GM21423 (cell line): ENCODE data around the gene BMS1.
"Not testable (repeated sequence)": the region's sequence is repeated elsewhere in the genome, so short reads cannot be mapped to it uniquely, and the experiment has no call there.

Experiments
- ATAC-seq: cut with Tn5 transposase; IDR thresholded peaks from one replicate; pipeline ENCODE4 v1.9.1; 2021; ENCODE audit warnings: mild to moderate bottlenecking, moderate library complexity; ENCODE audit not compliant: unreplicated experiment

Gene BMS1

GRCh38 chr10:42862801-42863200, 80.2 kb downstream of the BMS1 start:
- not testable (repeated sequence) for ATAC-seq

- ATAC-seq = no peak
Measured at GRCh38 chr10:42864575-42864974, 82.0 kb downstream of the BMS1 start.

DNA sequence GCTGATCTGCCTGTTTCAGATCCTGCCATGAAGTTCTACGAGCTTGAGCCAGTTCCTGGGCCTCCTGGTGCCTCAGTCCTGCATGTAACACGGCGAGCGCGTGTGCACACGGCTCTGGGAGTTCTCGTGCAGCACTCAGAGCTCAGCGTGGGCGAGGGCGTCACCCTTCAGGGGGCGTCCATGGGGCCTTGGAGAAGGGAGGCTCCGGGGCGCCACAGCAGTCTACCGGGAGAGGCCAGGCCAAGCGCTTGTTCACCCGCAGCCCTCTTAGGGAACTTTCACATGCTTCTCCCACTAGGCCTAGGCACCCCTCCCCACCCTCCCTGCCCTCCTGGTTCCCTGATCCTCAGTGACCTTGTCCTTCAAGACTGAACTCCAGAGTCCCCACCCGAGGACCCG, 83.1 kb downstream of the BMS1 start:
- no peak for ATAC-seq

- no peak for ATAC-seq
Measured at GRCh38 chr10:42866115-42866995, 83.8 kb downstream of the BMS1 start.

- ATAC-seq = no peak
Measured at GRCh38 chr10:42867571-42867970, 85.0 kb downstream of the BMS1 start.

DNA sequence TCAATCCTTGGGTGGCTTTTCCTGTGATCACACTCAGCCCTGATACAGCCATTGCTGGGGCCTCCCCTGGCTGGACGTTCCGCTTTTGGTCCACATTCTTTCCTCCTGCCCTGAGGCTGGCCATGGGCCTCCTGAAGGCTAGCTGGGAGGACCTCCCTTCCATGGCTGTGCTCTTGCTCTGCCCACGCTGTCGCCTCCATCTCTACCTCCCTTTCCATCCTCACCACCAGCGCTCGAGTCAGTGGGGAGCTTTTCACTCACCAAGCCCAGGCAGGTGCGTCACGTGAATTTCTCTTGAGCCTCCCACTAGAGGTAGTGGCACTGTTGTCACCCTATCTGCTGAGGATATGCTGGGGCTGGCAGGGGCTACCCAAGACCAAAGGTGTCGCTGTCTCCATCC, 85.9 kb downstream of the BMS1 start:
- ATAC-seq = no peak

- no peak for ATAC-seq
Measured at GRCh38 chr10:42869977-42870350, 87.4 kb downstream of the BMS1 start.

DNA sequence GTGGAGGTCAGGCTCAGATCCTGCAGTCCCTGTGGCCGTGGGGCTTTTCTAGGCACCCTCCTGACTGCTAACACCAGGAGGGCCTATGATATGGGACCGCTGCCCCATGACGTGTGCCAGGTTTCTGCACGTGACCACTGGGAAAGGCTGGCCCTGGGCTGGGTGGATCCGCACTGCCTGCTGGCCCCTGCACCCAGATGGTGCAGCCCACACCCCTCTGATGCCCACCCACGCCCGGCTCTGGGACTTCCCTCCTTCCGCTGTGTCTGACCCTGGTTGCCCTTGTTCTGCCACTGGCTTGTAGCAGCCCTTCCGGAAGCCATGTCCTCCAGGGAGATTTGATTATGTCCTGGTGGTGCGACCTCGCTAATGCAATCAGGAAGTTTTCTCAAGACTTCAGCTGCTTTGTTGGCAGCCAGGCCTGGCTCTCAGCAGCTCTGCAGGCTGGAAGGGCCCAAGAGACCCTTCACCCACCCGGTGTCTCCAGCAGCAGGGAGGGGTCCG, 88.6 kb downstream of the BMS1 start:
- ATAC-seq = not testable (repeated sequence)

DNA sequence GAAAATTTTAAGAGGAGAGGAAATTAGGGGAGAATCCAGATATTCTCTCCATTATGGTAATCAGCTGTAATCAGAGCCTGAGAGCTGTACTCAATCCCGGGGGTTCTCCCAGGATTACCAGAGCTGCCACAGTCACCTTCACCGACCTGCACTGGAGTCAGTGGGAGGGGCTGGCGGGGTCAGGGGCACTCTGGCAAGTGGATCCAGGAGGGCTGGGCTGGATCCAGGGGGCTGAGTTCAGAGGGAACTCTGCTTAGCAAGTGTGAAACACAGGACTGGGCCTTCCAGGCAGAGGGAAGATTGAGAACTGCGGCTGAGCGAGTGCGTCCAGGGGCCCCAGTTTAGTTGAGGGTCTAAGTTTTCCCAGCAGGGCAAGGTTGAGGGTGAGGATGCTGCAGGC, 89.2 kb downstream of the BMS1 start:
- ATAC-seq = no peak

DNA sequence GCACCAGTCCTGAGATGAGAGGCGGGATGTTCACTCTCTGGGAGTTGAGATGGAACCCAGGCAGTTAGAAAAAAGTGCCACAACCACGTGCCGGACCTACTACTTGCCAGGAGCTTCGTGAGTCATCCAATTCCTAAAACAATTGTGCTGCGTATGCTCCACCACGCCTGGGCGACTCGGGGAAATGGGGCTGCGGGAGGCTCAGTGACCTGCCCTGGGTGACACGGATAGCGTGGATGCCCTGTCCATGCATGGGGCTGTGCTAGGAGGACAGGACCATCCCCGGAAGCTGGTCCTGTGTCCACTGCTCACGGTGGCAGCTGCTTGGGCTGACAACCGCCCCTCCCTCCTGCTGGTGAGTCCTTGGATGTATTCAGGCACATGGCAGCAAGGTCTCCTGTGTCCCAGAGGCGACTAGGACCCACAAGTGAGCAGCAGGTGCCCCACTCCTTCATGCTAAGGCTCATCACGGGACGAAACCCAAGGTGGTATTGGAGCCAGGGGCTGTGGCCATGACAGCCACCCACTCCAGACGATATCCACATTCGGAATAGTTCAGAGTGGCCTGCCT, 90.4 kb downstream of the BMS1 start:
- no peak for ATAC-seq

- ATAC-seq = no peak
Measured at GRCh38 chr10:42874713-42875387, 92.3 kb downstream of the BMS1 start.

DNA sequence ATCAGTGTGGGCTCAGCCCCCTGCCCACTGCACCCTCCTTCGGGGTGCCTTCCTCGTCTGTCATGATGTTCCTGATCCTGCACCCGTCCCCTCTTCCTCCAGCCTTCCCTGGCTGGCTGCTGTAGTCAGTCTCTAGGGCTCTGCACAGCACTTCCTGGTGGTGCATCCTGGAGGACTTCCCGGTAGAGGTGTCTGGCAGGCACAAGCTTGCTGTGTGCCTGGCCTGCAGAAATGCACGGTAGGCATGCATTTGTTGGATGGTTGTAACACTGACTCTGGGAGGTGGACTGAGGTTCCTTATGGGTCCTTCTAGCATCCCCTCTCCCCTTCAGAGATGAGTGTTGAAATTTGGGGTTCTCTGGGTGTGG, 92.8 kb downstream of the BMS1 start:
- ATAC-seq = no peak

DNA sequence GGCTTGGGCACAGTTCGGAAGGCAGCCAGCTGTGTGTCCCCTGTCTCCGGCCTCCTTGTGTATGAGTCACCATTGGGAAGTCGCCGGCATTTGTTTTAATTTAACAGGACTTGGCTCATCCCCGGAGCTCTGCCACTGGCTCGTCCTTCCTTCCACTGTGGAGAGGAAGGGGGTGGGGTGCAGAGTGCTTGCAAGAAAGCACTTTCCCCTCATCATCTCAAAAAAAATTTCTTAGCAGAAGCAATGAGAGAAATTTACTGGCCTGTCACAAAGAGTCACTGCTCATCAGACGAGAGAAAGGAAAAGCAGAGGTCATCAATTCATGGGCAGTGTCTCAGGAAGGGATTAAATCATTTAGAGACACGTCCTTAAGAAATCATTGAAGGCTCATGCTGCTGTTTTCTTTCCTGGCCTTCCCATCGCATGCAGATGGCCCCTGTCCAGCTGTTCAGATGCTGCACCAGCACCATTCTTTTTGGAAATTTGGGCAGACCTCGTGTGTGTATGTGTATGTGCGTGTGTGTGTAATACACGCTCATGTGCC, 93.3 kb downstream of the BMS1 start:
- no peak for ATAC-seq

- no peak for ATAC-seq
Measured at GRCh38 chr10:42876476-42876875, 93.9 kb downstream of the BMS1 start.

- no peak for ATAC-seq
Measured at GRCh38 chr10:42876945-42877344, 94.3 kb downstream of the BMS1 start.

DNA sequence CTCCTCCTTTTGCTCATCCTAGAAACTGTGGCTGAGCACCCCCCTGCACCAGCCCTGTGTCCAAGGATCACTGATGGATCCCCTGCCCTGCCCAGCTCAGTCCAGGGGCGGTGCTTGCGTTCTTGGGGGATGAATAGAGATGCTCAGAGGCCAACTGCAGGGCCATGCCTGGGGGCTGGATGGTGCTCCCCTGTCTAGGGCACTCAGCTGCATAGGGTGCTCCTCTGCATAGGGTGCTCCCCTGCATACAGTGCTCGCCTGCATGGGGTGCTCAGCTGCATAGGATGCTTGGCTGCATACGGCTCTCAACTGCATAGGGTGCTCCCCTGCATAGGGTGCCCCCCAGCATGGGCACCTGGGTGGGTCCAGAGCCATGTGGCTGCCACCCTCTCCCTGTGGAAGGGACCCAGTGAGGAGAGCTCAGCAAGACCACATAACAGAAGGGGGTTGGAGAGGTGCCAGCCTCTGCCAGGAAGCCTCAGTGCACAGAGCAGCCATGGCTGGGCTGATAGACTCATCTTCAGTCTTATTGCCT, 95.0 kb downstream of the BMS1 start:
- ATAC-seq = no peak

GRCh38 chr10:42878134-42878820, 95.7 kb downstream of the BMS1 start:
- no peak for ATAC-seq

- no peak for ATAC-seq
Measured at GRCh38 chr10:42878821-42879195, 96.2 kb downstream of the BMS1 start.

GRCh38 chr10:42879380-42880254, 97.0 kb downstream of the BMS1 start:
- no peak for ATAC-seq

GRCh38 chr10:42880255-42880620, 97.6 kb downstream of the BMS1 start:
- ATAC-seq = no peak
